Adrenal gland (tissue), 5 donors: ENCODE results near the gene AQP3.

ENCODE experiments used
- POLR2A ChIP-seq, 2 donors: fragments of 450-650 bp; IDR thresholded peaks; one replicate each; pipeline ENCODE4 v1.6.1; 2017; ENCODE audit warnings: antibody characterized with exemption in 2 of 2, mild to moderate bottlenecking in 2 of 2, moderate library complexity in 1 of 2
- TF ChIP-seq, protein P1 (sequence below), 6 experiments: fragments of 450-650 bp in 4 of 6; fragments of 200-600 bp in 2 of 6; sonication (generic) in 1 of 6; IDR thresholded peaks; 1 replicate in 5 of 6; 2 replicates in 1 of 6; pipeline versions ENCODE4 v1.5.1 to v1.8.0; 2016 to 2021; ENCODE audit warnings: antibody characterized with exemption in 6 of 6, mild to moderate bottlenecking in 2 of 6, moderate library complexity in 1 of 6
- donor health status: DM: no; HTN: no; CAD: no.

GRCh38 chr9:33455945-33456344 is 8.6 kb upstream of the AQP3 start:
- TF ChIP-seq, protein P1, sequence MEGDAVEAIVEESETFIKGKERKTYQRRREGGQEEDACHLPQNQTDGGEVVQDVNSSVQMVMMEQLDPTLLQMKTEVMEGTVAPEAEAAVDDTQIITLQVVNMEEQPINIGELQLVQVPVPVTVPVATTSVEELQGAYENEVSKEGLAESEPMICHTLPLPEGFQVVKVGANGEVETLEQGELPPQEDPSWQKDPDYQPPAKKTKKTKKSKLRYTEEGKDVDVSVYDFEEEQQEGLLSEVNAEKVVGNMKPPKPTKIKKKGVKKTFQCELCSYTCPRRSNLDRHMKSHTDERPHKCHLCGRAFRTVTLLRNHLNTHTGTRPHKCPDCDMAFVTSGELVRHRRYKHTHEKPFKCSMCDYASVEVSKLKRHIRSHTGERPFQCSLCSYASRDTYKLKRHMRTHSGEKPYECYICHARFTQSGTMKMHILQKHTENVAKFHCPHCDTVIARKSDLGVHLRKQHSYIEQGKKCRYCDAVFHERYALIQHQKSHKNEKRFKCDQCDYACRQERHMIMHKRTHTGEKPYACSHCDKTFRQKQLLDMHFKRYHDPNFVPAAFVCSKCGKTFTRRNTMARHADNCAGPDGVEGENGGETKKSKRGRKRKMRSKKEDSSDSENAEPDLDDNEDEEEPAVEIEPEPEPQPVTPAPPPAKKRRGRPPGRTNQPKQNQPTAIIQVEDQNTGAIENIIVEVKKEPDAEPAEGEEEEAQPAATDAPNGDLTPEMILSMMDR (IDR thresholded peaks at IDR 0.05) = no peak
- TF ChIP-seq POLR2A (IDR thresholded peaks at IDR 0.05) = no peak
